Stimulated activated CD4-positive, alpha-beta T cell treated with anti-CD3 and anti-CD28 coated beads, Interleukin-15, amount 100 ng/mL, for 48 hours (primary cell): ENCODE measurements around the gene DICER1.

Experiments
- DNase-seq, 2 donors: peaks; one replicate each; pipeline ENCODE4 v3.0.0-alpha.2; 2020; ENCODE audit warnings: low read depth in 2 of 2

Gene DICER1

GRCh38 chr14:95087619-95088018 lies 69.7 kb downstream of the DICER1 start:
- DNase-seq, result no peak

GRCh38 chr14:95085321-95085720 lies 72.0 kb downstream of the DICER1 start:
- no peak for DNase-seq

- no peak for DNase-seq
These were observed 78.5 kb downstream of the DICER1 start for GRCh38 chr14:95078867-95079266.

- DNase-seq, result no peak
These were observed 80.0 kb downstream of the DICER1 start for GRCh38 chr14:95077345-95077744.

GRCh38 chr14:95075789-95076188 lies 81.5 kb downstream of the DICER1 start:
- DNase-seq, result no peak

- no peak for DNase-seq
These were observed 83.4 kb downstream of the DICER1 start for GRCh38 chr14:95073947-95074346.

GRCh38 chr14:95072310-95072905 lies 84.9 kb downstream of the DICER1 start:
- no peak for DNase-seq

GRCh38 chr14:95071649-95072280 lies 85.6 kb downstream of the DICER1 start:
- DNase-seq, result no peak

- no peak for DNase-seq
These were observed 86.4 kb downstream of the DICER1 start for GRCh38 chr14:95070748-95071435.

- no peak for DNase-seq
These were observed 87.8 kb downstream of the DICER1 start for GRCh38 chr14:95069547-95069946.

- DNase-seq, result no peak
These were observed 88.3 kb downstream of the DICER1 start for GRCh38 chr14:95069018-95069417.

GRCh38 chr14:95068521-95068920 lies 88.8 kb downstream of the DICER1 start:
- no peak for DNase-seq

GRCh38 chr14:95068080-95068479 lies 89.2 kb downstream of the DICER1 start:
- DNase-seq, result no peak

- no peak for DNase-seq
These were observed 89.8 kb downstream of the DICER1 start for GRCh38 chr14:95067526-95067925.

- no peak for DNase-seq
These were observed 90.8 kb downstream of the DICER1 start for GRCh38 chr14:95066427-95066986.

- no peak for DNase-seq
These were observed 91.9 kb downstream of the DICER1 start for GRCh38 chr14:95065411-95065810.

GRCh38 chr14:95064734-95065133 lies 92.6 kb downstream of the DICER1 start:
- no peak for DNase-seq

- no peak for DNase-seq
These were observed 93.1 kb downstream of the DICER1 start for GRCh38 chr14:95064256-95064655.

- DNase-seq, result no peak
These were observed 93.9 kb downstream of the DICER1 start for GRCh38 chr14:95063391-95063790.

- DNase-seq, result no peak
These were observed 94.4 kb downstream of the DICER1 start for GRCh38 chr14:95062946-95063345.

GRCh38 chr14:95062220-95062619 lies 95.1 kb downstream of the DICER1 start:
- DNase-seq, result no peak

- no peak for DNase-seq
These were observed 95.8 kb downstream of the DICER1 start for GRCh38 chr14:95061317-95062093.
